Muscle layer of colon (tissue), 2 donors: ENCODE measurements around the gene DESI1.

Source experiments
- H3K27ac ChIP-seq: one replicate; pipeline ENCODE4 v1.7.0; 2013; ENCODE audit warnings: low read depth, mild to moderate bottlenecking, low read length, moderate library complexity
- H3K27me3 ChIP-seq, 2 donors: one replicate each; pipeline ENCODE4 v1.7.0; 2013; ENCODE audit warnings: low read length in 2 of 2, mild to moderate bottlenecking in 2 of 2; ENCODE audit not compliant: insufficient read depth in 2 of 2, control insufficient read depth in 1 of 2
- H3K36me3 ChIP-seq: one replicate; pipeline ENCODE4 v1.7.0; 2013; ENCODE audit warnings: mild to moderate bottlenecking, low read length; ENCODE audit not compliant: insufficient read depth
- H3K4me1 ChIP-seq: one replicate; pipeline ENCODE4 v1.7.0; 2013; ENCODE audit warnings: mild to moderate bottlenecking, low read length; ENCODE audit not compliant: insufficient read depth
- H3K4me3 ChIP-seq, 2 donors: one replicate each; pipeline ENCODE4 v1.7.0; 2013; ENCODE audit warnings: low read length in 2 of 2, low read depth in 1 of 2, mild to moderate bottlenecking in 1 of 2, moderate library complexity in 1 of 2
- H3K9ac ChIP-seq: one replicate; pipeline ENCODE4 v1.7.0; 2013; ENCODE audit warnings: low read length
- H3K9me3 ChIP-seq: one replicate; pipeline ENCODE4 v1.7.0; 2013; ENCODE audit warnings: mild to moderate bottlenecking, low read length
- donor health status: abdominal sarcoma.
- donor health status: Adenocarcinoma of cecum.

Gene DESI1

GRCh38 chr22:41555325-41555982, 65.4 kb downstream of the DESI1 start:
- H3K9ac ChIP-seq, result no peak overlapping the region

GRCh38 chr22:41551877-41552582, 68.8 kb downstream of the DESI1 start:
- no peaks in the 10 kb centered on the region for H3K9me3 ChIP-seq
- H3K9ac ChIP-seq, result no peak overlapping the region
- no peaks in the 10 kb centered on the region for H3K36me3 ChIP-seq
- no peak overlapping the region for H3K4me3 ChIP-seq
- no peak overlapping the region for H3K27ac ChIP-seq
- no peaks in the 10 kb centered on the region for H3K27me3 ChIP-seq
- peaks cover 4% of the 10 kb centered on the region for H3K4me1 ChIP-seq

More at GRCh38 chr22:41555325-41555982, 65.4 kb downstream of the DESI1 start:
- Histone ChIP-seq H3K4me1 (peaks cover 11% of the 10 kb centered on the region), H3K36me3 (no peaks in the 10 kb centered on the region), H3K27me3 (no peaks in the 10 kb centered on the region), H3K27ac (no peak overlapping the region), H3K9me3 (no peaks in the 10 kb centered on the region), H3K4me3 (no peak overlapping the region)

- H3K36me3 ChIP-seq, result no peaks in the 10 kb centered on the region
- no peak overlapping the region for H3K4me3 ChIP-seq
- H3K27me3 ChIP-seq, result no peaks in the 10 kb centered on the region
- H3K4me1 ChIP-seq, result no peaks in the 10 kb centered on the region
- no peaks in the 10 kb centered on the region for H3K9me3 ChIP-seq
- H3K9ac ChIP-seq, result no peak overlapping the region
- H3K27ac ChIP-seq, result no peak overlapping the region
Measured at GRCh38 chr22:41550952-41551491, 69.8 kb downstream of the DESI1 start.

- H3K9me3 ChIP-seq, result no peaks in the 10 kb centered on the region
- no peak overlapping the region for H3K9ac ChIP-seq
- H3K4me1 ChIP-seq, result peaks cover 7% of the 10 kb centered on the region
- no peaks in the 10 kb centered on the region for H3K36me3 ChIP-seq
- H3K4me3 ChIP-seq, result no peak overlapping the region
- H3K27me3 ChIP-seq, result no peaks in the 10 kb centered on the region
- no peak overlapping the region for H3K27ac ChIP-seq
Measured at GRCh38 chr22:41548830-41549211, 72.0 kb downstream of the DESI1 start.
